Astrocyte of the spinal cord (primary cell): ENCODE measurements around the gene ITPRIPL1.

Source experiments
- DNase-seq: peaks from one replicate; pipeline ENCODE4 v3.0.0; 2011; ENCODE audit warnings: low read depth, low spot score
- H3K4me3 ChIP-seq: 2 replicates; pipeline ENCODE4 v1.5.1; 2011; ENCODE audit warnings: low read depth, mild to moderate bottlenecking, low read length, moderate library complexity
- CTCF ChIP-seq: IDR thresholded peaks from 2 replicates; pipeline ENCODE4 v1.5.1; 2012; ENCODE audit warnings: low read depth, mild to moderate bottlenecking, low read length, inconsistent platforms
- in situ Hi-C: cut with HindIII; loops from 2 replicates; pipeline ENCODE4 v1.10.0; 2017; ENCODE audit warnings: low sequenced_read_pairs

ITPRIPL1 gene

DNA sequence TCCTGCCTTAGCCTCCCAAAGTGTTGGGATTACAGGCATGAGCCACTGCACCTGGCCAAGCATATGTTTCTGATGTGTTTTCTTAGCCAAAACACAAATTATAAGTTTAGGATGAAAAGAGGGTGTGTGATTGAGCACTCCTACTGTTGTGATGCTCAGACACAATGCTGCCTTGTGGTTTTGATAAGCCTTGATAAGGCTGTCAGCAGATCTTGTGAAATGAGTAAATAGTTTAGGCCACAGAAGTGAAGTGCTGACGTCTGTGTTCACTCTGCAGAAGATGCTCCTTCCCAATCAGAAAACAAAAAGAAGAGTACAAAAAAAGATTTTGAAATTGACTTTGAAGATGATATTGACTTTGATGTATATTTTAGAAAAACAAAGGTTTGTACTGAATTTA, 34.7 kb downstream of the ITPRIPL1 start:
- in situ Hi-C loops = no loop called here
- no peak for DNase-seq
- no peak overlapping the region for H3K4me3 ChIP-seq
- TF ChIP-seq CTCF = no peak

DNA sequence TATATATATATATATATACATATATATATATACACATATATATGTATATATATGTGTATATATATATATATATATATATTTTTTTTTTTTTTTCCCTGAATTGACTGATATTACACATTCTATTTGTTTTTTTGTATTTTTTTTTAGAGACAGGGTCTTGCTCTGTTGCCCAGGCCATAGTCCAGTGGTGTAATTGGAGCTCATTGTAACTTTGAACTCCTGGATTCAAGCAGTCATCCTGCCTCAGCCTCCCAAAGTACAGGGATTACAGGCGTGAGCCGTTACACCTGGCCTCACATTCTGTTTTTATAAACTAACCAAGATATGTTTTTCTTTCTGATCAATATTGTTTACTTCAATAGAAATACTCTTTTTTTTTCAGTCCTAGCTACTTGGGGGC, 36.6 kb downstream of the ITPRIPL1 start:
- DNase-seq = no peak
- H3K4me3 ChIP-seq = no peak overlapping the region
- in situ Hi-C loops = no loop called here
- no peak for TF ChIP-seq CTCF

- DNase-seq = no peak
- in situ Hi-C loops = no loop called here
- TF ChIP-seq CTCF = no peak
- H3K4me3 ChIP-seq = no peak overlapping the region
Observed at GRCh38 chr2:96369186-96369585, 44.1 kb downstream of the ITPRIPL1 start.

GRCh38 chr2:96374211-96374951, 49.3 kb downstream of the ITPRIPL1 start:
- in situ Hi-C loops = no loop called here
- TF ChIP-seq CTCF = no peak
- H3K4me3 ChIP-seq = no peak overlapping the region
- DNase-seq = peak; percentile 20
